ENCODE measurements around the gene IL24.

DNA sequence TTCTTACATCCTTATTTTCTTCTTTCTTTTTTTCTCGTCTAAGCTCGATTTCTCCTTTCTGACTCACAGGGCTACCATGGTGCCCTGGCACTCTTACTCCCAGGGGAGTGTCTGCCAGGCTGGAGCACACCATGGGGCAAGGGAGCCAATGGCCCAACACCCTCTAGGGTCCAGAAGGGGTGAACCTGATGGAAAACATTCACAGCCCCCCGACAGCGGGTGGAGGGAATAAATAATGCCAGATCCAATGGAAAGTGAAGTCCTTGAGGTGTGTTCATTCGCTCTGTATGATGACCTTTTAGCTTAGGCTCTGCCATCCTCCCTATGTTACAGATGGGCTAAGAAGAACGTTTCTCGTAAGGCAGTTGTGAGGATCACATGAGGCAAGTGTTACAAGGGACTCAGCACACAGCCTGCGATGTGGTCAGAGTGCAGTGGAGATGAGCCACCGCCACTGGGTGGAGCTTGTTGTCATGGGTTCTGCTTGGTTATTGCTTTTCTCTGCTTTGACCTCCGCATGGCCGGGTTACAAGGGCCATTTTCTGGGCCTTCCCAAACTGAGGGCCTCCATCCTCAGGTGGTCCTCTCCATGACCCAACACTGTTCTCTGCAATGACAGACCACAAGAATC lies 28.0 kb downstream of the IL24 start:
- TF ChIP-seq POLR2AphosphoS5 (IDR thresholded peaks at IDR 0.05; ENCODE audit: low read depth, low read length): no peak
- TF ChIP-seq, protein P1, sequence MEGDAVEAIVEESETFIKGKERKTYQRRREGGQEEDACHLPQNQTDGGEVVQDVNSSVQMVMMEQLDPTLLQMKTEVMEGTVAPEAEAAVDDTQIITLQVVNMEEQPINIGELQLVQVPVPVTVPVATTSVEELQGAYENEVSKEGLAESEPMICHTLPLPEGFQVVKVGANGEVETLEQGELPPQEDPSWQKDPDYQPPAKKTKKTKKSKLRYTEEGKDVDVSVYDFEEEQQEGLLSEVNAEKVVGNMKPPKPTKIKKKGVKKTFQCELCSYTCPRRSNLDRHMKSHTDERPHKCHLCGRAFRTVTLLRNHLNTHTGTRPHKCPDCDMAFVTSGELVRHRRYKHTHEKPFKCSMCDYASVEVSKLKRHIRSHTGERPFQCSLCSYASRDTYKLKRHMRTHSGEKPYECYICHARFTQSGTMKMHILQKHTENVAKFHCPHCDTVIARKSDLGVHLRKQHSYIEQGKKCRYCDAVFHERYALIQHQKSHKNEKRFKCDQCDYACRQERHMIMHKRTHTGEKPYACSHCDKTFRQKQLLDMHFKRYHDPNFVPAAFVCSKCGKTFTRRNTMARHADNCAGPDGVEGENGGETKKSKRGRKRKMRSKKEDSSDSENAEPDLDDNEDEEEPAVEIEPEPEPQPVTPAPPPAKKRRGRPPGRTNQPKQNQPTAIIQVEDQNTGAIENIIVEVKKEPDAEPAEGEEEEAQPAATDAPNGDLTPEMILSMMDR (IDR thresholded peaks at IDR 0.05 in 2 of 3, conservative IDR thresholded peaks at IDR 0.05 in 1 of 3; ENCODE audit: borderline replicate concordance in 1 of 3, insufficient read depth in 1 of 3, low read depth in 2 of 3, low read length in 2 of 3): no peak
- TF ChIP-seq EZH2phosphoT487 (IDR thresholded peaks at IDR 0.05; ENCODE audit: borderline replicate concordance): no peak
- TF ChIP-seq POLR2A (IDR thresholded peaks at IDR 0.05; ENCODE audit: borderline replicate concordance, extremely low read depth, insufficient read depth, insufficient read length): no peak
- TF ChIP-seq ZNF274 (IDR thresholded peaks at IDR 0.05; ENCODE audit: low read depth, low read length): no peak
- TF ChIP-seq EGR1 (IDR thresholded peaks at IDR 0.05; ENCODE audit: low read depth): no peak
- TF ChIP-seq YY1 (IDR thresholded peaks at IDR 0.05; ENCODE audit: extremely low read depth, insufficient replicate concordance, low read depth, low read length): no peak
- no peak for TF ChIP-seq EZH2 (IDR thresholded peaks at IDR 0.05)
- TF ChIP-seq FOSL1 (IDR thresholded peaks at IDR 0.05; ENCODE audit: low read depth): no peak
- no peak for TF ChIP-seq JUND (IDR thresholded peaks at IDR 0.05)
- TF ChIP-seq, protein P2, sequence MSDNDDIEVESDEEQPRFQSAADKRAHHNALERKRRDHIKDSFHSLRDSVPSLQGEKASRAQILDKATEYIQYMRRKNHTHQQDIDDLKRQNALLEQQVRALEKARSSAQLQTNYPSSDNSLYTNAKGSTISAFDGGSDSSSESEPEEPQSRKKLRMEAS (IDR thresholded peaks at IDR 0.05): no peak
- no peak for TF ChIP-seq ZFX (IDR thresholded peaks at IDR 0.05)
